Heart right ventricle (tissue), 16 donors: ENCODE measurements around the gene GSE1. TPM values are rescaled to one million over a fixed set of nuclear protein-coding genes. Genes with fewer than 3 reads are reported as not detected.

Source experiments
- ATAC-seq, 8 donors: fragments of 200-7000 bp; cut with Tn5 transposase; one replicate each; pipeline ENCODE4 v1.9.1; 2020; ENCODE audit warnings: mild to moderate bottlenecking in 8 of 8, moderate library complexity in 8 of 8, moderate number of reproducible peaks in 1 of 8
- DNase-seq, 2 donors: peaks; one replicate each; pipeline ENCODE4 v3.0.0-alpha.2; 2020
- H3K27ac ChIP-seq, 10 donors: fragments of 200-600 bp; sonication (generic) in 2 of 10; one replicate each; pipeline versions ENCODE4 v1.5.0 to v1.8.0; 2020 to 2022; ENCODE audit warnings: mild to moderate bottlenecking in 3 of 10
- H3K27me3 ChIP-seq, 7 donors: fragments of 200-600 bp; one replicate each; pipeline ENCODE4 v1.8.0; 2021 to 2022; ENCODE audit warnings: mild to moderate bottlenecking in 2 of 7
- H3K36me3 ChIP-seq, 9 donors: fragments of 200-600 bp; sonication (generic) in 1 of 9; one replicate each; pipeline versions ENCODE4 v1.5.0 to v1.8.0; 2020 to 2022; ENCODE audit warnings: mild to moderate bottlenecking in 2 of 9
- H3K4me1 ChIP-seq, 9 donors: fragments of 200-600 bp; sonication (generic) in 1 of 9; one replicate each; pipeline versions ENCODE4 v1.5.0 to v1.8.0; 2020 to 2022; ENCODE audit warnings: mild to moderate bottlenecking in 4 of 9
- H3K4me3 ChIP-seq, 10 donors: fragments of 200-600 bp; sonication (generic) in 2 of 10; one replicate each; pipeline versions ENCODE4 v1.5.0 to v1.8.0; 2020 to 2022; ENCODE audit warnings: mild to moderate bottlenecking in 7 of 10, moderate library complexity in 2 of 10
- H3K9me3 ChIP-seq, 11 donors: fragments of 200-600 bp in 10 of 11; sonication (generic) in 2 of 11; one replicate each; pipeline versions ENCODE4 v1.5.0 to v1.8.0; 2013 to 2022; ENCODE audit warnings: mild to moderate bottlenecking in 2 of 11, control low read depth in 1 of 11, moderate library complexity in 1 of 11
- WGBS, 2 donors: extraction: QIAGEN DNeasy Blood & Tissue Kit; methylation state at CpG; one replicate each; pipeline ENCODE4 v1.1.7; 2013; ENCODE audit warnings: inconsistent platforms in 1 of 2; 5-methylcytosine and 5-hydroxymethylcytosine counted together
- intact Hi-C, 10 donors: fragments of 100-400 bp; cut with DNase I; formaldehyde crosslinking; loops; one replicate each; pipeline versions ENCODE4 v1.11.1 to v1.14.2; 2022
- polyA plus RNA-seq, 2 donors: library from polyadenylated mRNA; stranded (reverse); fragments of 200-250 nt; gene quantifications; one replicate each; pipeline ENCODE4 v1.2.3, GENCODE V29; 2013
- total RNA-seq, 10 donors: library from RNA; stranded (reverse); fragmentation: NEBNext Ultra II Directional in 3 of 10; extraction: Animal tissue kit (Norgen Biotek cat#: 25700) in 3 of 10; gene quantifications; one replicate each; pipeline versions ENCODE4 v1.2.1 to v1.2.4, GENCODE V29; 2021 to 2023
- TF ChIP-seq, protein P1 (sequence below), 9 donors: fragments of 200-600 bp; sonication (generic) in 2 of 9; IDR thresholded peaks; one replicate each; pipeline versions ENCODE4 v1.5.0 to v1.8.0; 2021 to 2022; ENCODE audit warnings: antibody characterized with exemption in 9 of 9, mild to moderate bottlenecking in 5 of 9, moderate library complexity in 1 of 9
- donor health status: Arrhythmogenic right ventricular cardiomyopathy.
- donor health status: ischemic (EF 13 %, LVEDD 7.1; RV severe dilation, severe dysfunction).
- donor health status: healthy with polysubstance abuse.
- donor health status: DM: no; HTN: yes; CAD: no.
- donor health status: DM: no; HTN: no; CAD: no.
- donor health status: ischemic (EF 25% LVEDD 6.9; RV normal size, moderate dysfunction).
- donor health status: ischemic (EF 25% LVEDD 5.7; RV mildly dilated, moderate dysfunction).
- donor health status: healthy.
- donor health status: DM: yes; HTN: yes; CAD: no.
- donor health status: Ischemic cardiomyopathy.
- donor health status: ischemic (EF 35%, LVEDD 5.7; RV mildly dilated, moderate dysfunction).
- donor health status: nonischemic (EF 11% LVEDD 7.7; RV severe dilation, severe dysfunction).
- donor health status: DM: yes; HTN: yes; CAD: no.
- donor health status: PGD.
- donor health status: ischemic (EF 29% LVEDD 5.4; RV normal size, mild dysfunction).
- donor health status: nonischemic (EF 23%, LVEDD 6.1; RV moderate dilation, normal function).

The GSE1 gene
- total and polyA plus RNA-seq, 12 donors: 15.6 to 53.2 (median 32.6) TPM

DNA sequence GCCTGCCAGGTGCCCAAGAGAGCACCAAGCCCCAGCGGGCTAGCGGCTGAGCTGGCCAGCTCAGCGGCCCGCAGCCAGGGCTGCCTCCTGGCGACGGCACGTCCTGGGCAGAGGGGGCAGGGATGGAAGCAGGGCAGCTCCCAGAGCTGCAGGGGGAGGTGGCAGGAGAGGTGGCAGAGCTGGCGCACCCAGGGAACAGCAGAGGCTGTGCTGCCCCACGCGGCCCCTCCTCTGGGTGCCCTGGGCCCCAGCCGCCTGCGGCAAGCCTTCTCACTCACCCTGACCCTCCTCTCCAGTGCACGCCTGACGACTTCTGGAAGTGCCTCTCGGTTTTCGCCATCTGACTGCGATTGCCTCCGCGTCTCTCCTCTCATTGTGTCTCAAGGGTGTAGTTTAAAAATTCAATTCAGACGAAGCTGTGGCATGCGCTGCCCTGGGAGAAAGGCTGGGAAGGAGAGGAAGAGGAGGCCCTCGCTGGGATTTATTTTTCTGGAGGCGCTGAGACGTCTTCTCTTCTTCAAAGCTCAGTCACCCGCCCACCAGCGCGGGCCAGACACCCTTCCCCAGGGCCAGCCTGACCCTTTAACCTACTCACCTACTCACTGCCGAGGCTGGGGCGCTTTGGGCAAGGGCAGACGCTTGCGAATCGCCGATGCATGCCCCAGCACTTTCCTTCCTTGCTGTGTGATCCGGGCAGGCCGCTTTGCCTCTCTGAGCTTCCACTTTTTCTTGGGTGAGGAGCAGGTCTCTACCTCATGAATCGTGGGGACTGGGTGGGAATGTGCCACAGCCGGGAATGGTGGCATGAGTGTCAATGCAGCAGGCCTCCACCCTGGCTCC, 24.9 kb downstream of the GSE1 start:
- peak in 7 of 8 donors; percentile 24 to 72 (median 30) for ATAC-seq
- Histone ChIP-seq H3K4me1 (peaks cover 8 to 66% (median 45%) of the 10 kb centered on the region in 9 donors), H3K27me3 (no peaks in the 10 kb centered on the region), H3K9me3 (no peaks in the 10 kb centered on the region), H3K36me3 (peaks cover 0 to 29% (median 0%) of the 10 kb centered on the region in 9 donors), H3K27ac (peak overlapping the region in 5 of 10 donors; percentile 14 to 65 (median 30)), H3K4me3 (no peak overlapping the region)
- intact Hi-C loops: no loop called here
- WGBS, 2 donors: 86 to 87% methylated on average over 37 of the region's 37 CpGs
- TF ChIP-seq, protein P1, sequence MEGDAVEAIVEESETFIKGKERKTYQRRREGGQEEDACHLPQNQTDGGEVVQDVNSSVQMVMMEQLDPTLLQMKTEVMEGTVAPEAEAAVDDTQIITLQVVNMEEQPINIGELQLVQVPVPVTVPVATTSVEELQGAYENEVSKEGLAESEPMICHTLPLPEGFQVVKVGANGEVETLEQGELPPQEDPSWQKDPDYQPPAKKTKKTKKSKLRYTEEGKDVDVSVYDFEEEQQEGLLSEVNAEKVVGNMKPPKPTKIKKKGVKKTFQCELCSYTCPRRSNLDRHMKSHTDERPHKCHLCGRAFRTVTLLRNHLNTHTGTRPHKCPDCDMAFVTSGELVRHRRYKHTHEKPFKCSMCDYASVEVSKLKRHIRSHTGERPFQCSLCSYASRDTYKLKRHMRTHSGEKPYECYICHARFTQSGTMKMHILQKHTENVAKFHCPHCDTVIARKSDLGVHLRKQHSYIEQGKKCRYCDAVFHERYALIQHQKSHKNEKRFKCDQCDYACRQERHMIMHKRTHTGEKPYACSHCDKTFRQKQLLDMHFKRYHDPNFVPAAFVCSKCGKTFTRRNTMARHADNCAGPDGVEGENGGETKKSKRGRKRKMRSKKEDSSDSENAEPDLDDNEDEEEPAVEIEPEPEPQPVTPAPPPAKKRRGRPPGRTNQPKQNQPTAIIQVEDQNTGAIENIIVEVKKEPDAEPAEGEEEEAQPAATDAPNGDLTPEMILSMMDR (IDR thresholded peaks at IDR 0.05): peak in 1 of 9 donors; percentile 33
- peak in 1 of 2 donors; percentile 54 for DNase-seq

DNA sequence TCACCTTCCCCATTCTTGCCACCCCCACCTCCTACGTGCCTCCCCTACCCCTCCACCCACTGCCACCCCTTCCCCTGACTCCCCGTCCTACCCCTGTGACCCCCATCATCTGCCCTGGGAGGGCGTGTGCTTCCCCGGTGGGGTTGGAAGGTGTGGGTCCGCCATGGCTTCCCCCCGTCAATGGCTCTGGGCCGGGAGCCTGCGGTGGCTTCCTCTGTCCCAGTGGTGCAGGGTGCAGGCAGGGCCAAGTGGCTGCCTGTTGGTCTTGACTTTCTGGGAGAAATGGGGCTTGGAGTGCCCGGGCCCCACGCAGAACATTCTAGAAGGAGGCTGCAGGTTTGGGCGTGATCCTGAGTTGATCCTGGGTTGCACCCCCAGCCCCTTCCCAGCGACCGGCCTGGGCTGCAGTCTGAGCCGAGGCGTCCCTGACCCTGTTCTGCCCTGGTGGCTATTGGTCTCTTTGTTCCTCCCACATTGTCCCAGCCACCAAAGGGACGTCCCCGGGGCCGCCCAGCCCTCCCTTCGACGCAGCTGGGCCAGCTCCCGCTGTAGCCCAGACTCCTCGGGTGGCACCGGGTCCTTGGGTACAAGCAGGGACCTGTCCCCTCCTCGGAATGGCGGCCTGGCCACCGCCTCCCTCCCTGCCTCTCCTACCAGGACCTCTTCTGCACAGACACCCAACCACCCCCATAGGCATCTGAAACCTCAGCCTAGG, 25.7 kb downstream of the GSE1 start:
- peaks cover 8 to 71% (median 44%) of the 10 kb centered on the region in 9 donors for H3K4me1 ChIP-seq
- 85 to 88% methylated on average over 25 to 26 of the region's 26 CpGs for WGBS, 2 donors
- peak in 2 of 8 donors; percentile 4 to 24 for ATAC-seq
- intact Hi-C loops: no loop called here
- TF ChIP-seq, protein P1 (IDR thresholded peaks at IDR 0.05): no peak
- no peak overlapping the region for H3K4me3 ChIP-seq
- H3K27ac ChIP-seq: peak overlapping the region in 7 of 10 donors; percentile 30 to 76 (median 56)
- no peaks in the 10 kb centered on the region for H3K27me3 ChIP-seq
- peaks cover 0 to 27% (median 0%) of the 10 kb centered on the region in 9 donors for H3K36me3 ChIP-seq
- no peak for DNase-seq
- H3K9me3 ChIP-seq: no peaks in the 10 kb centered on the region

DNA sequence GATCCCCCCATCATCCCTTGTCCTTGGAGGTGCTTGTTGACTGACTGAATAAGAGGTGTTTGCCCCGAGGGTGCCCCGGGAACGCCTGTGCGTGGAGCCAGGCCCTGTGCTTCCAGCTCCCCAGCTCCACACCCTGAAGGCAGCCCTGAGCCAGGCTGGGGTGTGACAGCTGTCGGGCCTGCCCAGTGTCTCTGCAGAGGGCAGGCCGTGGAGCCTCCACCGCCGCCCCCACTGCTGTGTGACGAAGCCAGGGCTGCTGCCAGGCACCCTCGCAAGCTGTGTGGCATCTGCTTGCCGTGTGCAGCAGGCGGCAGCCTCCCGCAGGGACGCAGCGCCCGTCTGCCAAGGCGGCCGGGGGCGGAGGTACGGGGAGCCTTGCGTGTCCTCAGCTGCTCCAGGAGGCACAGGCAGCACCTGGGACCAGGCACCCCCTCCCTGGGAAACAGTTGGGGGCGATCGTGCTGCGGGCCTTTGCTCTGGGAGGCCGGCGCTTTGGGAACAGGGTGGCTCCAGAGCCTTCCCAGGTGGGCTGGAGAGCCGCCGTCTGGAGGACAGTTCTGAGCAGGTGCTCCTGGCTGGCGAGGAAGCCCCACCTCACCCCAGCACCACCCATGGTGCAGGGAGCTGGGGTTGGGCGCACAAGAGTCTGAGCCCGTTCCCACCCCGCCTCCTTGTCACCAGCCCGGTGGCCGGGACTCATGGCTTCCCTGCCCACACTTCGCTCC, 26.6 kb downstream of the GSE1 start:
- H3K27me3 ChIP-seq: no peaks in the 10 kb centered on the region
- TF ChIP-seq, protein P1 (IDR thresholded peaks at IDR 0.05): peak in 3 of 9 donors; percentile 32 to 37 (median 35)
- no peaks in the 10 kb centered on the region for H3K9me3 ChIP-seq
- peak overlapping the region in 7 of 10 donors; percentile 30 to 76 (median 56) for H3K27ac ChIP-seq
- WGBS, 2 donors: 66 to 72% methylated on average over 33 to 35 of the region's 35 CpGs
- no peak overlapping the region for H3K4me3 ChIP-seq
- ATAC-seq: peak; percentile 64 to 90 (median 84)
- intact Hi-C loops: no loop called here
- peak; percentile 73 to 80 for DNase-seq
- peaks cover 0 to 19% (median 0%) of the 10 kb centered on the region in 9 donors for H3K36me3 ChIP-seq
- H3K4me1 ChIP-seq: peaks cover 8 to 74% (median 44%) of the 10 kb centered on the region in 9 donors

DNA sequence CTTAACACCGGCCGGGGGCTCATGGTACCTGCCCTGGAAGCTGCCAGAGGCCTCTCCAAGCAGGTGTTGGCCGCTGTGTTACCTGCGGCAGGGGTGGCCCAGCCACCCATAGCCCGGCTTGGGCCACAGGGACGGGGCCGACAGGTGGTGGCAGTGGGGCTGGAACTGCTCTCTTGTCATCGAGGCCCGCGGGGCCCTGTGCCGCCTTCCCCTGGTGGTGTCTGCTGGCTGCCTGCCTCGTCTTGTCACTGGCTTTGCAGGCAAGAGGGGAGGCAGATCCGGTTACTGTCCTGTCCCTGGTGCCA, 27.1 kb downstream of the GSE1 start:
- intact Hi-C loops: no loop called here
- peaks cover 0 to 14% (median 0%) of the 10 kb centered on the region in 9 donors for H3K36me3 ChIP-seq
- WGBS, 2 donors: 88 to 89% methylated on average over 13 of the region's 13 CpGs
- ATAC-seq (peak in 1 of 8 donors; percentile 2), DNase-seq (no peak)
- H3K9me3 ChIP-seq: no peaks in the 10 kb centered on the region
- H3K27ac ChIP-seq: peak overlapping the region in 3 of 10 donors; percentile 19 to 76 (median 56)
- no peaks in the 10 kb centered on the region for H3K27me3 ChIP-seq
- H3K4me1 ChIP-seq: peaks cover 8 to 74% (median 41%) of the 10 kb centered on the region in 9 donors
- H3K4me3 ChIP-seq: no peak overlapping the region
- TF ChIP-seq, protein P1 (IDR thresholded peaks at IDR 0.05): no peak
